Uterus (tissue), 4 donors: ENCODE measurements around the gene HLA-DPA1. TPM values are rescaled to one million over a fixed set of nuclear protein-coding genes. Genes with fewer than 3 reads are reported as not detected.
A peak's percentile ranks its signal among the peaks of the same experiment; 100 is the strongest.

Experiments
- DNase-seq, 2 donors: peaks; one replicate each; pipeline ENCODE4 v3.0.0-alpha.2; 2019 to 2020
- H3K27ac ChIP-seq, 2 donors: fragments of 200-600 bp; sonication (generic); 1 replicate in 1 of 2; 2 replicates in 1 of 2; pipeline ENCODE4 v1.5.1; 2016 to 2018
- H3K27me3 ChIP-seq, 2 donors: fragments of 200-600 bp; sonication (generic); one replicate each; pipeline ENCODE4 v1.5.1; 2018 to 2019; ENCODE audit warnings: control low read depth in 1 of 2
- H3K36me3 ChIP-seq, 2 donors: fragments of 200-600 bp; sonication (generic); one replicate each; pipeline ENCODE4 v1.5.1; 2019; ENCODE audit warnings: control low read depth in 1 of 2
- H3K4me1 ChIP-seq, 2 donors: fragments of 200-600 bp; sonication (generic); one replicate each; pipeline ENCODE4 v1.5.1; 2018 to 2019; ENCODE audit warnings: control low read depth in 1 of 2
- H3K4me3 ChIP-seq, 2 donors: fragments of 200-600 bp; sonication (generic); 1 replicate in 1 of 2; 2 replicates in 1 of 2; pipeline ENCODE4 v1.5.1; 2018 to 2019; ENCODE audit warnings: mild to moderate bottlenecking in 1 of 2
- H3K9me3 ChIP-seq, 2 donors: fragments of 200-600 bp; sonication (generic); one replicate each; pipeline ENCODE4 v1.5.1; 2019; ENCODE audit warnings: control low read depth in 1 of 2
- CTCF ChIP-seq, 4 experiments: fragments of 200-600 bp in 2 of 4; fragments of 450-650 bp in 2 of 4; sonication (generic) in 2 of 4; IDR thresholded peaks; one replicate each; pipeline ENCODE4 v1.5.1; 2016 to 2019; ENCODE audit warnings: antibody characterized with exemption in 4 of 4, mild to moderate bottlenecking in 2 of 4, moderate library complexity in 1 of 4
- POLR2A ChIP-seq, 2 donors: fragments of 450-650 bp; IDR thresholded peaks; one replicate each; pipeline ENCODE4 v1.6.1; 2016; ENCODE audit warnings: antibody characterized with exemption in 2 of 2, mild to moderate bottlenecking in 1 of 2, moderate library complexity in 1 of 2
- intact Hi-C: fragments of 100-400 bp; cut with DNase I; formaldehyde crosslinking; loops from one replicate; pipeline ENCODE4 v1.15.1; 2023; ENCODE audit warnings: low total_unique reads
- total RNA-seq, 4 donors: library from RNA; depleted of rRNA in 3 of 4; stranded (reverse); fragments of >200 nt in 3 of 4; gene quantifications; one replicate each; pipeline versions ENCODE4 v1.1.0 to v1.2.4, GENCODE V29; 2014 to 2023
- donor health status: DM: yes; HTN: yes; CAD: no.

HLA-DPA1 gene
- total RNA-seq, 4 donors from 2014 or later: 48.0 to 187 (median 135) TPM

GRCh38 chr6:33019372-33019771 lies 54.1 kb downstream of the HLA-DPA1 start:
- intact Hi-C loops: no loop called here
- Histone ChIP-seq H3K9me3 (no peaks in the 10 kb centered on the region), H3K27ac (peak overlapping the region; percentile 65 to 90), H3K4me3 (no peak overlapping the region), H3K36me3 (no peaks in the 10 kb centered on the region), H3K27me3 (no peaks in the 10 kb centered on the region), H3K4me1 (no peaks in the 10 kb centered on the region)
- DNase-seq: no peak
- TF ChIP-seq CTCF (IDR thresholded peaks at IDR 0.05) (no peak), POLR2A (IDR thresholded peaks at IDR 0.05) (no peak)

- TF ChIP-seq CTCF (IDR thresholded peaks at IDR 0.05): no peak
- TF ChIP-seq POLR2A (IDR thresholded peaks at IDR 0.05): peak; percentile 20 to 78
- H3K9me3 ChIP-seq: no peaks in the 10 kb centered on the region
- H3K4me1 ChIP-seq: no peaks in the 10 kb centered on the region
- no peaks in the 10 kb centered on the region for H3K27me3 ChIP-seq
- peak overlapping the region; percentile 65 to 90 for H3K27ac ChIP-seq
- H3K4me3 ChIP-seq: peak overlapping the region; percentile 0 to 22
- intact Hi-C loops: no loop called here
- no peaks in the 10 kb centered on the region for H3K36me3 ChIP-seq
- DNase-seq: peak in 1 of 2 donors; percentile 74
These were observed 54.5 kb downstream of the HLA-DPA1 start for GRCh38 chr6:33018904-33019303.

GRCh38 chr6:33018418-33018817 lies 55.0 kb downstream of the HLA-DPA1 start:
- peak overlapping the region; percentile 65 to 90 for H3K27ac ChIP-seq
- no peak overlapping the region for H3K4me3 ChIP-seq
- intact Hi-C loops: no loop called here
- H3K9me3 ChIP-seq: no peaks in the 10 kb centered on the region
- TF ChIP-seq CTCF (IDR thresholded peaks at IDR 0.05): no peak
- H3K4me1 ChIP-seq: no peaks in the 10 kb centered on the region
- no peak for DNase-seq
- H3K27me3 ChIP-seq: no peaks in the 10 kb centered on the region
- H3K36me3 ChIP-seq: no peaks in the 10 kb centered on the region

GRCh38 chr6:33017694-33018353 lies 55.6 kb downstream of the HLA-DPA1 start:
- Histone ChIP-seq H3K4me3 (no peak overlapping the region), H3K36me3 (no peaks in the 10 kb centered on the region), H3K4me1 (no peaks in the 10 kb centered on the region), H3K27ac (peak overlapping the region; percentile 65 to 90), H3K27me3 (no peaks in the 10 kb centered on the region), H3K9me3 (no peaks in the 10 kb centered on the region)
- no peak for TF ChIP-seq CTCF (IDR thresholded peaks at IDR 0.05)
- no peak for TF ChIP-seq POLR2A (IDR thresholded peaks at IDR 0.05)
- intact Hi-C loops: no loop called here
- no peak for DNase-seq

- Histone ChIP-seq H3K4me3 (no peak overlapping the region), H3K4me1 (no peaks in the 10 kb centered on the region), H3K27ac (no peak overlapping the region), H3K9me3 (no peaks in the 10 kb centered on the region), H3K27me3 (no peaks in the 10 kb centered on the region), H3K36me3 (no peaks in the 10 kb centered on the region)
- no peak for TF ChIP-seq POLR2A (IDR thresholded peaks at IDR 0.05)
- TF ChIP-seq CTCF (IDR thresholded peaks at IDR 0.05): no peak
- intact Hi-C loops: no loop called here
- DNase-seq: no peak
These were observed 56.4 kb downstream of the HLA-DPA1 start for GRCh38 chr6:33017018-33017417.
